ENCODE data around the gene TNS3.

- TF ChIP-seq POLR2AphosphoS5 (IDR thresholded peaks at IDR 0.05; ENCODE audit: insufficient read depth, low read depth, low read length) (no peak), POLR2A (IDR thresholded peaks at IDR 0.05; ENCODE audit: low read depth, low read length) (no peak), GATA2 (IDR thresholded peaks at IDR 0.05; ENCODE audit: insufficient read depth, insufficient read length, low read depth, low read length) (no peak), EZH2 (IDR thresholded peaks at IDR 0.05; ENCODE audit: borderline replicate concordance, low read depth, low read length, severe bottlenecking) (no peak)
- TF ChIP-seq, protein P1, sequence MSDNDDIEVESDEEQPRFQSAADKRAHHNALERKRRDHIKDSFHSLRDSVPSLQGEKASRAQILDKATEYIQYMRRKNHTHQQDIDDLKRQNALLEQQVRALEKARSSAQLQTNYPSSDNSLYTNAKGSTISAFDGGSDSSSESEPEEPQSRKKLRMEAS (IDR thresholded peaks at IDR 0.05; ENCODE audit: insufficient read depth, insufficient read length) = no peak
- TF ChIP-seq, protein P2, sequence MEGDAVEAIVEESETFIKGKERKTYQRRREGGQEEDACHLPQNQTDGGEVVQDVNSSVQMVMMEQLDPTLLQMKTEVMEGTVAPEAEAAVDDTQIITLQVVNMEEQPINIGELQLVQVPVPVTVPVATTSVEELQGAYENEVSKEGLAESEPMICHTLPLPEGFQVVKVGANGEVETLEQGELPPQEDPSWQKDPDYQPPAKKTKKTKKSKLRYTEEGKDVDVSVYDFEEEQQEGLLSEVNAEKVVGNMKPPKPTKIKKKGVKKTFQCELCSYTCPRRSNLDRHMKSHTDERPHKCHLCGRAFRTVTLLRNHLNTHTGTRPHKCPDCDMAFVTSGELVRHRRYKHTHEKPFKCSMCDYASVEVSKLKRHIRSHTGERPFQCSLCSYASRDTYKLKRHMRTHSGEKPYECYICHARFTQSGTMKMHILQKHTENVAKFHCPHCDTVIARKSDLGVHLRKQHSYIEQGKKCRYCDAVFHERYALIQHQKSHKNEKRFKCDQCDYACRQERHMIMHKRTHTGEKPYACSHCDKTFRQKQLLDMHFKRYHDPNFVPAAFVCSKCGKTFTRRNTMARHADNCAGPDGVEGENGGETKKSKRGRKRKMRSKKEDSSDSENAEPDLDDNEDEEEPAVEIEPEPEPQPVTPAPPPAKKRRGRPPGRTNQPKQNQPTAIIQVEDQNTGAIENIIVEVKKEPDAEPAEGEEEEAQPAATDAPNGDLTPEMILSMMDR (IDR thresholded peaks at IDR 0.05; ENCODE audit: extremely low read depth in 1 of 2, insufficient read depth in 1 of 2, low read depth in 1 of 2, low read length in 2 of 2) = no peak
Measured at GRCh38 chr7:47239034-47239433, 342.9 kb downstream of the TNS3 start.

Measured in endothelial cell of umbilical vein (primary cell).